BE2C (cell line): ENCODE measurements around the gene ST8SIA5.

Source experiments
- DNase-seq: peaks from one replicate; pipeline ENCODE4 v3.0.0-alpha.2; 2020
- H3K27me3 ChIP-seq: fragments of 250-450 bp; sonication (Bioruptor Pico); 2 replicates; pipeline ENCODE4 v1.5.1; 2020; ENCODE audit warnings: mild to moderate bottlenecking
- H3K36me3 ChIP-seq: fragments of 250-450 bp; sonication (Bioruptor Pico); 2 replicates; pipeline ENCODE4 v1.5.1; 2020; ENCODE audit warnings: mild to moderate bottlenecking
- H3K4me1 ChIP-seq: fragments of 250-450 bp; sonication (Bioruptor Pico); 2 replicates; pipeline ENCODE4 v1.5.1; 2020
- H3K4me3 ChIP-seq: 2 replicates; pipeline ENCODE4 v1.5.1; 2011; ENCODE audit warnings: low read depth, low read length
- H3K9me3 ChIP-seq: fragments of 250-450 bp; sonication (Bioruptor Pico); 2 replicates; pipeline ENCODE4 v1.5.1; 2020
- CTCF ChIP-seq: IDR thresholded peaks from 2 replicates; pipeline ENCODE4 v1.5.1; 2012; ENCODE audit warnings: mild to moderate bottlenecking, low read depth, low read length

Gene ST8SIA5

GRCh38 chr18:46761059-46761769, 4.4 kb upstream of the ST8SIA5 start:
- Histone ChIP-seq H3K4me1 (no peaks in the 10 kb centered on the region), H3K27me3 (peaks cover 18% of the 10 kb centered on the region), H3K4me3 (no peak overlapping the region), H3K36me3 (no peaks in the 10 kb centered on the region), H3K9me3 (no peaks in the 10 kb centered on the region)
- TF ChIP-seq CTCF, result no peak
- no peak for DNase-seq

GRCh38 chr18:46759890-46760289, 3.0 kb upstream of the ST8SIA5 start:
- peaks cover 23% of the 10 kb centered on the region for H3K27me3 ChIP-seq
- H3K4me3 ChIP-seq, result no peak overlapping the region
- TF ChIP-seq CTCF, result no peak
- no peaks in the 10 kb centered on the region for H3K4me1 ChIP-seq
- H3K9me3 ChIP-seq, result no peaks in the 10 kb centered on the region
- DNase-seq, result no peak
- H3K36me3 ChIP-seq, result no peaks in the 10 kb centered on the region

GRCh38 chr18:46756025-46756558, 761 bp downstream of the ST8SIA5 start:
- TF ChIP-seq CTCF, result no peak
- no peak for DNase-seq
- H3K9me3 ChIP-seq, result no peaks in the 10 kb centered on the region
- no peak overlapping the region for H3K4me3 ChIP-seq
- H3K36me3 ChIP-seq, result no peaks in the 10 kb centered on the region
- H3K27me3 ChIP-seq, result peaks cover 23% of the 10 kb centered on the region
- H3K4me1 ChIP-seq, result no peaks in the 10 kb centered on the region

DNA sequence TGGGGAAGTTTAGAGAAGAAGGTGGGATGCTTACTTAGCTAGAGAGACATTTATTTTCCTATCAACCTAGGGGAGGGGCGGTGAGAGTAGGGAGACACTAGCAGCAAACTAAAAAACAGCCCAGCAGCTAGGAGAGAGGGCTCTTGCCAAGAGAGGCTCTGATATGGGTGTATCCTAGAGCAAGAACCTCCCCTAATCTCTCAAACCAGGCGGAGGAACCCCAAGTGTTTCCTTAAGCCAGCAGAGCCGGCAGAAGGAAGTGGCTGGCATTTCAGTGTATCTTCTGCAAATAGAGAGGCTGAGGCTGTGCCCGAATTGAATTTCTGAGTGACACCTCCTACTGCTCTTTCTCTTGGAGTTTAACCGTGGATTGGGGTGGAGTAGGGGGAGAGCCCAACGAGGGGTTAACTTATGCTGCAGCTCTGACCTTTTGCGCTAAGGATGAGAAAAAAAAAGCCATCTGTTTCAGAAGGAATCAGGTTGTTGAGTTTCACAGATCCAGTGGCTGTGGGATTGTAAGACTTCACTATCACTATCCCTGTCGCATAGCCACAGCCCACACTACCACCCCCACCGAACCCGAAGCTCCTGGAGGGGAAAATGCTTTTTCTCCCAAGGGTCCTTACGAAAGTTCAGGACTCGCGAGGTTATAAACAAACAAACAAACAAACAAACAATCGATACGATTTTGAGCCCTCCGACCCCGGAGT, 1.4 kb downstream of the ST8SIA5 start:
- Histone ChIP-seq H3K4me3 (no peak overlapping the region), H3K27me3 (peaks cover 23% of the 10 kb centered on the region)

GRCh38 chr18:46754661-46755292, 2.1 kb downstream of the ST8SIA5 start:
- no peak for DNase-seq
- Histone ChIP-seq H3K27me3 (peaks cover 23% of the 10 kb centered on the region), H3K4me3 (no peak overlapping the region), H3K36me3 (no peaks in the 10 kb centered on the region), H3K4me1 (no peaks in the 10 kb centered on the region), H3K9me3 (no peaks in the 10 kb centered on the region)
- no peak for TF ChIP-seq CTCF

More for the DNA sequence above, 1.4 kb downstream of the ST8SIA5 start:
- Histone ChIP-seq H3K9me3 (no peaks in the 10 kb centered on the region), H3K4me1 (no peaks in the 10 kb centered on the region), H3K36me3 (no peaks in the 10 kb centered on the region)
- TF ChIP-seq CTCF, result no peak
- no peak for DNase-seq

DNA sequence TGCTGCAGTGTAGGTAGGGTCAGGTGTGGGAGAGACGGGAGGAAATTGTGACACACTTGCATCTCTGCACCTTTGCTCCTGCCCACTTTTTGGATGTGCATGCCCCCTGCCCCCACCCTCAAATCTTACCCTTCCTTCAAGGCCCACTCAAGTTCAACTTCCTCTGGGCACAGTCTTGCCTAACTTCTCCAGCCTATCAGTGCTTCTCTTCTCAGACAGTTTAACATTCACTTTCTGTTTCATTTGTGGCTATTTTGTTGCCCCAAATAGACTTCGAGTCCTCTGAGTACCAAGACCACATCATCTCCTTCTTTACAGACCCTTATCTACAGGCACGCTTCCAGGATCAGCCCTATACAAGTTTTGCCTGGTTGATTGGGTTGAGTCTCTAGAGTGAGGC, 2.7 kb downstream of the ST8SIA5 start:
- H3K27me3 ChIP-seq, result peaks cover 23% of the 10 kb centered on the region
- no peaks in the 10 kb centered on the region for H3K36me3 ChIP-seq
- no peaks in the 10 kb centered on the region for H3K4me1 ChIP-seq
- TF ChIP-seq CTCF, result no peak
- no peak for DNase-seq
- H3K9me3 ChIP-seq, result no peaks in the 10 kb centered on the region
- H3K4me3 ChIP-seq, result no peak overlapping the region
